ENCODE measurements around the gene SLC12A5. TPM values are rescaled to one million over a fixed set of nuclear protein-coding genes. Genes with fewer than 3 reads are reported as not detected.

The SLC12A5 gene
- total RNA-seq, 1 donor, result under 0.01 TPM

DNA sequence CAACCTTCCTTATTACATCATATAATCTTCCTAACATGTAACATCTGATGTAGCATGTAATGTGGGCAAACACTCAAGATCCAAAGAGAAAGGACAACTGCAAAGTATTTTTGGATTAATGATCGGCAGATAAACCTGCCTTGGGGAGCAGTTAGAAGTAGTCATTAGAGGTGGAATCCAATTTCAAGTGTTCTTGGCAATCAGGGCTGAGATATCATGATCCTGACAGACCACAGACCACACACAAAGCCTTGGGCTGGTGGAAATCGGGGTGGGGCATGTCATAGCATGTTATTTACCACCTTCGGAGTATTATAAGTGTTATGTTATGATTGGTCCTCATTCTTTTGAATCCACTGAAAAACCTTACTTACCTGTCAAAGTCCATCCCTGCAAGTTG is 44.4 kb downstream of the SLC12A5 start:
- H3K4me3 ChIP-seq (ENCODE audit: low read depth, low read length), result no peak overlapping the region
- TF ChIP-seq, protein P1, sequence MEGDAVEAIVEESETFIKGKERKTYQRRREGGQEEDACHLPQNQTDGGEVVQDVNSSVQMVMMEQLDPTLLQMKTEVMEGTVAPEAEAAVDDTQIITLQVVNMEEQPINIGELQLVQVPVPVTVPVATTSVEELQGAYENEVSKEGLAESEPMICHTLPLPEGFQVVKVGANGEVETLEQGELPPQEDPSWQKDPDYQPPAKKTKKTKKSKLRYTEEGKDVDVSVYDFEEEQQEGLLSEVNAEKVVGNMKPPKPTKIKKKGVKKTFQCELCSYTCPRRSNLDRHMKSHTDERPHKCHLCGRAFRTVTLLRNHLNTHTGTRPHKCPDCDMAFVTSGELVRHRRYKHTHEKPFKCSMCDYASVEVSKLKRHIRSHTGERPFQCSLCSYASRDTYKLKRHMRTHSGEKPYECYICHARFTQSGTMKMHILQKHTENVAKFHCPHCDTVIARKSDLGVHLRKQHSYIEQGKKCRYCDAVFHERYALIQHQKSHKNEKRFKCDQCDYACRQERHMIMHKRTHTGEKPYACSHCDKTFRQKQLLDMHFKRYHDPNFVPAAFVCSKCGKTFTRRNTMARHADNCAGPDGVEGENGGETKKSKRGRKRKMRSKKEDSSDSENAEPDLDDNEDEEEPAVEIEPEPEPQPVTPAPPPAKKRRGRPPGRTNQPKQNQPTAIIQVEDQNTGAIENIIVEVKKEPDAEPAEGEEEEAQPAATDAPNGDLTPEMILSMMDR (IDR thresholded peaks at IDR 0.05; ENCODE audit: insufficient read depth, low read depth, low read length), result no peak
- no peak for DNase-seq (ENCODE audit: low read depth)

DNA sequence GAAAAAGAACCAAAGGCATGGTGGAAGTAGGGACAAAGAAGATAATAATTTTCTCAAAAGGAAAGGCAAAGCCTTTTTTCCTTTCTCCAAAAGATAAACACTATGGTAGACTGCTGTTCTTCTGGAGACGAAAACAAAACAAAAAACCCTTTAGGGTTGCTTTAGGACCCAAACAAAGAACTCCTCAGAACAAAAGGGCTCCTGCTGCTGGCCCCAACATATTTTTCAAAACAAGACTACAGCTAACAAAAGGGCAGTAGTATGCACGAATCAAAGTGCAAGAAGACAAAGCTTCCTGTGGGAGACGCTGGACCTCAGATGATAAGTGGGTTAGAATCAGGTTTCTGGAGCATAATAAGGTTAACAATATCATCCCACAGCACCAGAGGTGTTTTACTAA is 45.0 kb downstream of the SLC12A5 start:
- DNase-seq (ENCODE audit: low read depth), result no peak
- no peak overlapping the region for H3K4me3 ChIP-seq (ENCODE audit: low read depth, low read length)
- TF ChIP-seq, protein P1 (IDR thresholded peaks at IDR 0.05; ENCODE audit: insufficient read depth, low read depth, low read length), result no peak

DNA sequence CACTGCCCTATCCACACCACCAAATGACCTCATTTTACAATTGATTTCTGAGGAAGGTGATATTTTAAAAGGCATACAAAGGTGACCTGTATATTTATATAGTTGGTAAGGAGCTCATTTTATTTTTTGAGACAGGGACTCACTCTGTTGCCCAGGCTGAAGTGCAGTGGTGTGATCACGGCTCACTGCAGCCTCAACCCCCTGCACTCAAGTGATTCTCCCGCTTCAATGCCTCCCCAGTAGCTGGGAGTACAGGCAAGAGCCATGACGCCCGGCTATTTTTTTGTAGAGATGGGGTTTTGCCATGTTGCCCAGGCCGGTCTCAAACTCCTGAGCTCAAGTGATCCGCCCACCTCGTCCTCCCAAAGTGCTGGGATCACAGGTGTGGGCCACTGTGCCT is 47.8 kb downstream of the SLC12A5 start:
- TF ChIP-seq, protein P1 (IDR thresholded peaks at IDR 0.05; ENCODE audit: insufficient read depth, low read depth, low read length), result no peak
- no peak overlapping the region for H3K4me3 ChIP-seq (ENCODE audit: low read depth, low read length)
- DNase-seq (ENCODE audit: low read depth), result no peak

DNA sequence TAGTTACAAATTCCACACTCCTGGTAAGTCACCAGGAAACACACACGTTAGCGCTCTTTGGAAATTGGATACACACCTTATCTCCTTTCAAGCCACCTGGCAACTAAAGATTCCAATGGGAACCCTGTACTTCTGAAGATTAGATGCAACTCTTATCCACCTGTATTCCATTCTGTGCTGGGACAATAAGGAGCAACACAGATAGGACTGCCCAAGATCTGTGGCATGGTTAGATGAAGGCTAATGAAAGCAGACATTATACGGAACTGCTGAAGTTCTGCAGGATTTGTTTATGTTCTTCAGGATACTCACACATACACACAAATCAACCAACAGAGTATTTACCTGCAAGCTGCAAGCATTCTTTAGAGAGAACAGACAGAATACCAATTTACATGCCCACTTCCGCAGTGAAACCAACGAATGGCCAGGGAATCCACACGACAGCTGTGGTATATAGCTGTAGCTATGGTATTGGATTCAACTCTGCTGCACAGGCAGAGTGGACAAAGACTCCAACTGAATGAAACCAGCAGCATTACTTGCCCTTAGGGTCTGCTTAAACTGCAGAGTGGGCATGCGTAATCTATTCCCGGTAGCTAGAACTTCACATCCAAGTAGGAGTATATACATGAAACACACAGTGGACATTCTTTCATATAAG is 48.8 kb downstream of the SLC12A5 start:
- TF ChIP-seq, protein P1 (IDR thresholded peaks at IDR 0.05; ENCODE audit: insufficient read depth, low read depth, low read length), result no peak
- H3K4me3 ChIP-seq (ENCODE audit: low read depth, low read length), result no peak overlapping the region
- DNase-seq (ENCODE audit: low read depth), result no peak

DNA sequence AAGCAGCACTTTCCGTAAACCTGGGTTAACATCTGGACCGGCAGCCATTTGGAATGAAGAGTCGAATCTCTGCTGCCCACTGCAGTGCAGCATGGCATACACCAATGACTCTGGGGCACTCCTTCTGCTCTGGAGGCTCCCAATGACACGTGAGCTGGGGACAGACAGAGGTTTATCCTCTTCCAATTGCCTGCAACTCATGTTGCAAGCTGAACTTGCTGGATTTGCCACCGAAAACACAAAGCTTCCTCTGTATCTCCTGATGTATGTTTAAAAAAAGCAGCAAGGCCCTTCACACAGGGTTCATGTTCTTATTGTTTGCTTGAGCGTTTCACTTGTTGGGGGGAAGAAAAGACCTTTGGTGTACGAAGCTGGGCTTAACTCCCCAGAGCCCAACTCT is 49.9 kb downstream of the SLC12A5 start:
- no peak for DNase-seq (ENCODE audit: low read depth)
- TF ChIP-seq, protein P1 (IDR thresholded peaks at IDR 0.05; ENCODE audit: insufficient read depth, low read depth, low read length), result no peak
- no peak overlapping the region for H3K4me3 ChIP-seq (ENCODE audit: low read depth, low read length)

DNA sequence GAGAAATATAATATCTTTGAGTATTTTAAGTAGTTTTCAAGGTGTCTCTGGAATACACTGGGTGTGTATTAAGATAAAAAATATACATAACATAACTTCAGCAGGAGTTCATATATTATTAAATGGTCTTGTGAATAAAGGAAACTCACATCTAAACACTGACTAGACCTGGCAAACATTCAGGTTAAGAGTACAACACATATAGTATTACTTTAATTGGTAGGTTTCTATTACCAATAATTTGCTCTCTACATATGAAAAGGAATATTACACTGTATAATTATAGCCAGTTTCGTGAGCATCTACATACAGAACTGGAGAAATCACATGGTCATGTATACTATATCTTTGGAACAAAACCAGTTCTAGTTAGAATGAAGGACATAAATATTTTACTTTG is 52.1 kb downstream of the SLC12A5 start:
- TF ChIP-seq, protein P1 (IDR thresholded peaks at IDR 0.05; ENCODE audit: insufficient read depth, low read depth, low read length), result no peak
- H3K4me3 ChIP-seq (ENCODE audit: low read depth, low read length), result no peak overlapping the region
- DNase-seq (ENCODE audit: low read depth), result no peak

DNA sequence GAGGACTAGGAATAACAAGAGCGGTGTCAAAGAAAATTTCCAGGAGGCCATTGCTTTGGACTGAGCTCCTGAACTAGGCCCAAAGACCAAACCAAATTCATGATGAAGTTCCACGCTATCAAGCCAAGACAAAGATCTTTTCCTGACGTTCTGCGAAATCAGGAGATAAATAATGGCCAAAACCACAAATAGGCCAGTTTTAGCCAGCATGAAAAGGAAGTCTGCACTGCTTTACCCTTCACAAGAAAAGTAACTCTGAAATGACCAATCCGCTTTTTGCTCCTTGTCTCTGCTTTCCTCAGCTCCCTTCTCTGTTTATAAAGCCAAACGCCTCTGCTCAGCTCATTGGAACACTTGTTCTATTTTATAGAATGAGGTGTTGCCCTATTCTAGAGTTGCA is 54.1 kb downstream of the SLC12A5 start:
- H3K4me3 ChIP-seq (ENCODE audit: low read depth, low read length), result no peak overlapping the region
- TF ChIP-seq, protein P1 (IDR thresholded peaks at IDR 0.05; ENCODE audit: insufficient read depth, low read depth, low read length), result no peak
- no peak for DNase-seq (ENCODE audit: low read depth)

Measured in fibroblast of villous mesenchyme (primary cell).